ENCODE measurements around the gene FSD1. TPM values are rescaled to one million over a fixed set of nuclear protein-coding genes. Genes with fewer than 3 reads are reported as not detected.

FSD1 gene
- total RNA-seq = 10 to 100 TPM; 15.5 to 18.2 (median 16.4) TPM
- 7.1 TPM for total RNA-seq (2013)

GRCh38 chr19:4304538-4305256 lies at the start of gene FSD1:
Gene FSD1, plus strand, starts transcription at chr19:4304598. Its CDS starts 149 bp downstream, at chr19:4304747.
- Mint-ChIP-seq H3K9me3 (no peaks in the 10 kb centered on the region), H3K4me1 (peaks cover 25 to 44% of the 10 kb centered on the region in 2 donors), H3K27me3 (ENCODE audit: low read depth in 2 of 2) (no peaks in the 10 kb centered on the region), H3K4me3 (peak within 1 kb of the TSS; percentile 86), H3K27ac (peak within 1 kb of the TSS; percentile 80 to 94), H3K36me3 (no peaks in the 10 kb centered on the region)
- ATAC-seq (peak; percentile 68 to 74 (median 69)), DNase-seq (peak; percentile 66 to 73)
- Histone ChIP-seq H3K4me3 (ENCODE audit: low read length) (peak within 1 kb of the TSS; percentile 1), H3K36me3 (ENCODE audit: control insufficient read depth, insufficient read depth, low read length) (peaks cover 2% of the 10 kb centered on the region), H3K4me1 (ENCODE audit: control insufficient read depth, insufficient read depth, low read length) (peaks cover 46% of the 10 kb centered on the region), H3K27me3 (ENCODE audit: control insufficient read depth, insufficient read depth, low read length) (no peaks in the 10 kb centered on the region), H3K9me3 (ENCODE audit: control insufficient read depth, insufficient read depth, low read length) (no peaks in the 10 kb centered on the region), H3K27ac (ENCODE audit: low read length) (peak within 1 kb of the TSS; percentile 92)
- WGBS (ENCODE audit: insufficient coverage) = 10% methylated on average over 56 of the region's 63 CpGs
- intact Hi-C loops (cut with micrococcal nuclease) = loop anchor here (5.0 kb wide), 1 partner anchor 37 kb away; no protein-coding TSS in a partner anchor
- TF ChIP-seq, protein P1, sequence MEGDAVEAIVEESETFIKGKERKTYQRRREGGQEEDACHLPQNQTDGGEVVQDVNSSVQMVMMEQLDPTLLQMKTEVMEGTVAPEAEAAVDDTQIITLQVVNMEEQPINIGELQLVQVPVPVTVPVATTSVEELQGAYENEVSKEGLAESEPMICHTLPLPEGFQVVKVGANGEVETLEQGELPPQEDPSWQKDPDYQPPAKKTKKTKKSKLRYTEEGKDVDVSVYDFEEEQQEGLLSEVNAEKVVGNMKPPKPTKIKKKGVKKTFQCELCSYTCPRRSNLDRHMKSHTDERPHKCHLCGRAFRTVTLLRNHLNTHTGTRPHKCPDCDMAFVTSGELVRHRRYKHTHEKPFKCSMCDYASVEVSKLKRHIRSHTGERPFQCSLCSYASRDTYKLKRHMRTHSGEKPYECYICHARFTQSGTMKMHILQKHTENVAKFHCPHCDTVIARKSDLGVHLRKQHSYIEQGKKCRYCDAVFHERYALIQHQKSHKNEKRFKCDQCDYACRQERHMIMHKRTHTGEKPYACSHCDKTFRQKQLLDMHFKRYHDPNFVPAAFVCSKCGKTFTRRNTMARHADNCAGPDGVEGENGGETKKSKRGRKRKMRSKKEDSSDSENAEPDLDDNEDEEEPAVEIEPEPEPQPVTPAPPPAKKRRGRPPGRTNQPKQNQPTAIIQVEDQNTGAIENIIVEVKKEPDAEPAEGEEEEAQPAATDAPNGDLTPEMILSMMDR (IDR thresholded peaks at IDR 0.05) = no peak

DNA sequence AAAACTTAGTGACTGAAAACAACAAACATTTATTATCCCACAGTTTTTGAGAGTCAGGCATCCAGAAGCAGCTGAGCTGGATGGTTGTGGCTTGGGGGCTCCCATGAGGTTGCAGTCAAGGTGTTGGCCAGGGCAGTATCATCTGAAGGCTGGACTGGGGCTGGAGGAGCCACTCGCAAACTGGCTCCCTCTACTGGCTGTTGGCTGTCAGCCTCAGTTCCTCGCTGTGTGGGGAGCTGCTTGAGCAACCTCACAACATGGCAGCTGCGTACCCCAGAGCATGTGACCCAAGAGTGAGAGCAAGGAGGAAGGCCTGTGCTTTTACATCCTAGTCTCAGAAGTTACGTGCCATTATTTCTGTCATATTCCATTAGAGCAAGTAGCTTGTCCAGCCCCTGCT lies 47.8 kb upstream of the FSD1 start:
- WGBS (ENCODE audit: insufficient coverage) = 98% methylated on average over 4 of the region's 4 CpGs
- no peaks in the 10 kb centered on the region for H3K4me1 ChIP-seq (ENCODE audit: control insufficient read depth, insufficient read depth, low read length)
- no peak for ATAC-seq
- no peak overlapping the region for H3K27ac ChIP-seq (ENCODE audit: low read length)
- H3K4me1 Mint-ChIP-seq = peaks cover 0 to 8% of the 10 kb centered on the region in 2 donors
- no peak overlapping the region for H3K4me3 Mint-ChIP-seq
- intact Hi-C loops (cut with micrococcal nuclease) = no loop called here
- no peak overlapping the region for H3K27ac Mint-ChIP-seq
- H3K36me3 ChIP-seq (ENCODE audit: control insufficient read depth, insufficient read depth, low read length) = peaks cover 65% of the 10 kb centered on the region
- H3K27me3 Mint-ChIP-seq (ENCODE audit: low read depth in 2 of 2) = no peaks in the 10 kb centered on the region
- H3K9me3 ChIP-seq (ENCODE audit: control insufficient read depth, insufficient read depth, low read length) = peaks cover 8% of the 10 kb centered on the region
- DNase-seq = no peak
- no peak overlapping the region for H3K4me3 ChIP-seq (ENCODE audit: low read length)
- TF ChIP-seq, protein P1 (IDR thresholded peaks at IDR 0.05) = no peak
- H3K36me3 Mint-ChIP-seq = peaks cover 13% of the 10 kb centered on the region
- no peaks in the 10 kb centered on the region for H3K9me3 Mint-ChIP-seq
- H3K27me3 ChIP-seq (ENCODE audit: control insufficient read depth, insufficient read depth, low read length) = no peaks in the 10 kb centered on the region

- Mint-ChIP-seq H3K27ac (no peak overlapping the region), H3K9me3 (no peaks in the 10 kb centered on the region), H3K36me3 (peaks cover 13% of the 10 kb centered on the region), H3K27me3 (ENCODE audit: low read depth in 2 of 2) (no peaks in the 10 kb centered on the region), H3K4me3 (no peak overlapping the region), H3K4me1 (peaks cover 0 to 8% of the 10 kb centered on the region in 2 donors)
- no peaks in the 10 kb centered on the region for H3K4me1 ChIP-seq (ENCODE audit: control insufficient read depth, insufficient read depth, low read length)
- peaks cover 65% of the 10 kb centered on the region for H3K36me3 ChIP-seq (ENCODE audit: control insufficient read depth, insufficient read depth, low read length)
- H3K27ac ChIP-seq (ENCODE audit: low read length) = no peak overlapping the region
- H3K9me3 ChIP-seq (ENCODE audit: control insufficient read depth, insufficient read depth, low read length) = peaks cover 8% of the 10 kb centered on the region
- H3K4me3 ChIP-seq (ENCODE audit: low read length) = no peak overlapping the region
- DNase-seq = no peak
- WGBS (ENCODE audit: insufficient coverage) = 80% methylated on average over 5 of the region's 6 CpGs
- no peaks in the 10 kb centered on the region for H3K27me3 ChIP-seq (ENCODE audit: control insufficient read depth, insufficient read depth, low read length)
- intact Hi-C loops (cut with micrococcal nuclease) = no loop called here
- TF ChIP-seq, protein P1 (IDR thresholded peaks at IDR 0.05) = no peak
- ATAC-seq = no peak
Observed at GRCh38 chr19:4257025-4257424, 47.4 kb upstream of the FSD1 start.

Measured in natural killer cell (primary cell).